Inflammatory macrophage treated with lipopolysaccharide for 1 hour (primary cell): ENCODE data around the gene TMEM151B.
A peak's percentile ranks its signal among the peaks of the same experiment; 100 is the strongest.

ENCODE experiments used
- DNase-seq, 2 donors: peaks; one replicate each; pipeline ENCODE4 v3.0.0-alpha.2; 2020 to 2022

TMEM151B gene

GRCh38 chr6:44265722-44266233, 4.5 kb upstream of the TMEM151B start:
- DNase-seq = no peak

- DNase-seq = no peak
Measured at GRCh38 chr6:44266347-44266746, 3.9 kb upstream of the TMEM151B start.

- DNase-seq = no peak
Measured at GRCh38 chr6:44267252-44267651, 3.0 kb upstream of the TMEM151B start.

DNA sequence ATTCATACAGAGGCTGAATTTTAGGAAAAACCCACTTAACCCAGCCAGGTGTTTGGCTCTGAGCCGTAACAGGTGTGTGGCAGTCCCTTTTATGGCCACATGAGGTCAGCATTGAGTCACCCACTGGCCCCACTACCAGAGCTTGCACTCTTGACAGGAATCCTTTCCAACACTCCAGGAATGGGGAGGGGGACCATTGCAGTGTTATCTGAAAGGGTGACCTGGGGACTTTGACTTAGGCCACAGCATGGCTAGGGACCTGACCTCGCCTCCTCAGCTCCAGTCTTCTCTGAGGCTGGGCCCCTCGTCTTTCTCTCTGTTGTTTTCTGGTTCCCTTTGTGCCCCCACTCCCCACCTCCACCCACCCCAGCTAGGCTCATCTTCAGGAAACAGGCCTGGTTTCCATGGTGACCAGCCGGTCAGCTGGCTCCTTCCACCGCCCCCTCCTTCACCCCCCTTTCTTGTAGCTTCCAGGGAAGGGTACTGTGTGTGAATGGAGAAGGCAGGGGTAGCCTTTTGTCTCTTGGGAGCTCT, 2.1 kb upstream of the TMEM151B start:
- DNase-seq = peak in 1 of 2 donors; percentile 59

DNA sequence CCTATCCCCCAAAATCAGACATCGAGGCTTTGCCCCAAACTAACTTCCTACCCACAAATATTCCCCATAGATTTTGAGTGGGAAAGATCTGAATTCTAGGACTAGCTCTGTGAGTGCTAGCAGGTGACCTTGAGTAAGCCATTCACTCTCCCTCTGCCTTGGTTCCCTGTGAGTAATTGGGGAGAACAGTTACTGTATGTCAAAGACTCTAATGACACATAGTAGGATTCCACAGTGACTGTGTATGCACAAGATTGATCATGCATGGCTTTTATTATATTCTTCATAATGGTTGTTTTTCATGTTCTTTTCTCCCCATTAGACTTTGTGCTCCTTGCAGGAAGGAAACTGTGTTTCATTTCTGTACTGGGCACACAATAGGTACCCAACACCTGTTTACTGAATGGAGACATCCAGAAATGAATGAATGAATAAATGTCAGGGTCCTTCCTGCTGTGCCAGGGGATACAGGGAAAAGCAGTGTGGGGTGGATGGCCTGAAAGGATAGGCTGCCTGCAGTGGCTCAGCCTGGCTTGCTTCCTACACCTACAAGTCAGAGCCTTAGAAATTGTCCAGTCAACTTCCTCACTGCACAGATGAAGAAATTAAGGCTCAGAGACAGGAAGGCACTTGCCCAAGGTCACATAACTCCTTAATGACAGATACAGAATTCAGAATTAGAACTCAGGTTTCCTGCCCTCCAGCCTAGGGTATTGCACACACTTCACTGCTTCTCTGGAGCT, 901 bp upstream of the TMEM151B start:
- DNase-seq = peak in 1 of 2 donors; percentile 67

DNA sequence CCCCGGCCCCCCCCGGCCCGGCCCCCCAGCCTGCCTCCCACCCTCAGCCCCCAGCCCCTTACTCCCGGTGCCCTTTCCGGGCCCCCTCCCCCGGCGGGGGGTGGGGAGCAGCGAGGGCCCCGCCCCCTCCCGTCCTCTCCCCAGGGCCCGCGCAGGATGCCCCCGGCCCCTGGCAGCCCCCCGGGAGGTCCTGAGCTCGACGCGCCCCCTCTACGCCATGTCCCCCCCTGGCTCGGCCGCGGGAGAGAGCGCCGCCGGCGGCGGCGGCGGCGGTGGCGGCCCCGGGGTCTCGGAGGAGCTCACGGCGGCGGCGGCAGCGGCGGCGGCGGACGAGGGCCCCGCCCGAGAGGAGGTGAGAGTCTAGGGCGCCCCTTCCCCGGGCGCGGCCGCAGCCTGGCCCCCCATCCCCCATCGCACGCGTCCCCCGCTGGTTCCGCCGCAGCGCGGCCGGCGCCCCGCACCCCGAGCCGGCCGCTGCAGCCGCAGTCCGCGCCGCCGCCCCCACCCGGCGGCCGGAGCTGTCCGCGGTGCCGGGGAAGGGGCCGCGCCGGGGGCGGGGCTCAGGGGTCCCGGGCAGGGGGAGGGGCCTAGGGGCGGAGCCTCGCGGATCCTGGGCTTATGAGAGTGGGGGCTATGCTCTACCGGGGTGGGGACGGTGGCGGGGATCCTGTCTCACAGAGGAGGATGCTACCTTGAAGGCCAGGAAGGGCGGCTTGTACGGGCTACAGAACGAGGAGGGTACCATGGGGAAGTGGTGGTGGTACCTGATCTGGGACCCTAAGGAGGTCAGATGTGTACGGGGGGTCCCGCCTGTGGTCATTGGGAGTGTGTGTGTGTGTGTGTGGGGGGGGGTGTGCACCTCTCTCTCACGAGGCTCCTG, 516 bp downstream of the TMEM151B start:
- DNase-seq = no peak

GRCh38 chr6:44271406-44271723, 1.1 kb downstream of the TMEM151B start:
- no peak for DNase-seq

- DNase-seq = no peak
Measured at GRCh38 chr6:44271914-44272313, 1.7 kb downstream of the TMEM151B start.

- no peak for DNase-seq
Measured at GRCh38 chr6:44272529-44272928, 2.3 kb downstream of the TMEM151B start.

DNA sequence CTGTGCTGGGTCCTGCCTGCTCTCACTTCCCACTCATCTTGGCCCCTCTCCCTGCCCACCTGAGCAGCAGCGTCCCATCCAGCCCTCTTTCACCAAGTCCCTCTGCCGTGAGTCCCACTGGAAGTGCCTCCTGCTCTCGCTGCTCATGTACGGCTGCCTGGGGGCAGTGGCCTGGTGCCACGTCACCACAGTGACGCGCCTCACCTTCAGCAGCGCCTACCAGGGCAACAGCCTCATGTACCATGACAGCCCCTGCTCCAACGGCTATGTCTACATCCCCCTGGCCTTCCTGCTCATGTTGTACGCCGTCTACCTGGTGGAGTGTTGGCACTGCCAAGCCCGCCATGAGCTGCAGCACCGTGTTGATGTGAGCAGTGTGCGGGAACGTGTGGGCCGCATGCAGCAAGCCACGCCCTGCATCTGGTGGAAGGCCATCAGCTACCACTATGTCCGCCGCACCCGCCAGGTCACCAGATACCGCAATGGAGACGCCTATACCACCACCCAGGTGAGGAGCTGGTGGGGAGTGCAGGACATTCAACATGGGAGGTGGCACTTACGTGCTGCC, 2.8 kb downstream of the TMEM151B start:
- no peak for DNase-seq

- DNase-seq = no peak
Measured at GRCh38 chr6:44273617-44274016, 3.4 kb downstream of the TMEM151B start.

DNA sequence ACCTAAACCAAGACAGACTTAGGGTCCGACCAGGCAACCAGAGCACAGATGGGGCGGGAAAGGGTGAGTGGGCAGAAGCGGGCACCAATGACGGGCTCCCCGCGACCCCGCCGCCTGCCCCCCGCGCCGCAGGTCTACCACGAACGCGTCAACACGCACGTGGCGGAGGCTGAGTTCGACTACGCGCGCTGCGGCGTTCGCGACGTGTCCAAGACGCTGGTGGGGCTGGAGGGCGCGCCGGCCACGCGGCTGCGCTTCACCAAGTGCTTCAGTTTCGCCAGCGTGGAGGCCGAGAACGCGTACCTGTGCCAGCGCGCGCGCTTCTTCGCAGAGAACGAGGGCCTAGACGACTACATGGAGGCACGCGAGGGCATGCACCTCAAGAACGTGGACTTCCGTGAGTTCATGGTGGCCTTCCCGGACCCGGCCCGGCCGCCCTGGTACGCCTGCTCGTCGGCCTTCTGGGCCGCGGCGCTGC, 5.1 kb downstream of the TMEM151B start:
- DNase-seq = no peak

- DNase-seq = no peak
Measured at GRCh38 chr6:44275749-44276648, 5.7 kb downstream of the TMEM151B start.

GRCh38 chr6:44276667-44277640, 6.7 kb downstream of the TMEM151B start:
- DNase-seq = no peak

DNA sequence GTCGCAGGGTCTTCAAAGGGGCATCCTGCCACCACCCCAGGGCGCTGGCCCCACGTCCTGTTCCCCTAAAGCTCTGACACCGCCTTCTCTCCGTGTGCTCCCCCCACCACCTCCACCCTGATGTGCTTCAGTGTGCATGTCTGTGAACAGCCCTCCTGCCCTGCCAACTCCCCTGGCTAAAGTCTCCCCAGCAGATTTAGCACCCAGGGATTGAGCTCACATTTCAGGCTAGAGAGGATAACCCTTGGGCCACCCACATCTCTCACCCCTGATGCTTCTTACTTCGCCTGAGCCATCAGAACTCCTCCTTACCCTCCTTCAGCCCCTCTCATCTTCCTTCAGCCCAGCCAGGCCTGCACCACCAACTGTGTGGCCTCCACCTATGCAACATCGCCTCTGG, 7.5 kb downstream of the TMEM151B start:
- no peak for DNase-seq

- DNase-seq = no peak
Measured at GRCh38 chr6:44278315-44278714, 8.1 kb downstream of the TMEM151B start.

- peak; percentile 51 to 52 for DNase-seq
Measured at GRCh38 chr6:44278774-44279697, 8.8 kb downstream of the TMEM151B start.

- DNase-seq = peak in 1 of 2 donors; percentile 43
Measured at GRCh38 chr6:44284121-44284520, 13.9 kb downstream of the TMEM151B start.

- DNase-seq = no peak
Measured at GRCh38 chr6:44284867-44285266, 14.6 kb downstream of the TMEM151B start.
